Measurements from ENCODE around the gene GTSE1.

GTSE1 gene

GRCh38 chr22:46379066-46379930, 82.6 kb downstream of the GTSE1 start:
- no peak for DNase-seq (ENCODE audit: low read depth)

- no peak for DNase-seq (ENCODE audit: low read depth)
These were observed 83.4 kb downstream of the GTSE1 start for GRCh38 chr22:46380069-46380468.

All from GM04504 (cell line).